K562 (cell line): ENCODE measurements around the gene TOP3A. TPM values are rescaled to one million over a fixed set of nuclear protein-coding genes. Genes with fewer than 3 reads are reported as not detected.

Experiments
- ARID4B ChIP-seq: sonication (generic); formaldehyde crosslinking; IDR thresholded peaks from 2 replicates; pipeline ENCODE4 v1.8.0; 2022; ENCODE audit warnings: mild to moderate bottlenecking, missing genetic modification reagents
- BCOR ChIP-seq: fragments of 450-650 bp; IDR thresholded peaks from 2 replicates; pipeline ENCODE4 v1.6.1; 2016
- CBX1 ChIP-seq: sonication (generic); IDR thresholded peaks from 2 replicates; pipeline ENCODE4 v1.6.1; 2016; ENCODE audit warnings: antibody characterized with exemption, low read depth, mild to moderate bottlenecking
- CXXC5 ChIP-seq: fragments of 250-450 bp; sonication (Bioruptor Pico); IDR thresholded peaks from 2 replicates; pipeline ENCODE4 v1.8.0; 2022; ENCODE audit warnings: inconsistent platforms, mild to moderate bottlenecking, moderate library complexity
- EP400 ChIP-seq: fragments of 450-650 bp; IDR thresholded peaks from 2 replicates; pipeline ENCODE4 v1.6.1; 2017; ENCODE audit warnings: antibody characterized with exemption, mild to moderate bottlenecking, moderate library complexity
- FOXP1 ChIP-seq: sonication (generic); formaldehyde crosslinking; IDR thresholded peaks from 2 replicates; pipeline ENCODE4 v1.8.0; 2022; ENCODE audit warnings: mild to moderate bottlenecking, missing genetic modification reagents
- KDM5B ChIP-seq: fragments of 200-600 bp; sonication (generic); IDR thresholded peaks from 2 replicates; pipeline ENCODE4 v1.6.1; 2012; ENCODE audit warnings: low read depth, mild to moderate bottlenecking, moderate library complexity, low read length, control low read depth, inconsistent platforms; ENCODE audit not compliant: insufficient replicate concordance
- MAFG ChIP-seq: fragments of 450-650 bp; conservative IDR thresholded peaks from 2 replicates; pipeline ENCODE4 v1.6.1; 2016; ENCODE audit warnings: missing genetic modification characterization, missing compliant biosample characterization
- POLR2G ChIP-seq: fragments of 200-400 bp; formaldehyde crosslinking; IDR thresholded peaks from 2 replicates; pipeline ENCODE4 v1.6.1; 2017; ENCODE audit warnings: low read depth, mild to moderate bottlenecking, antibody characterized with exemption, low read length, moderate library complexity
- RB1 ChIP-seq: fragments of 450-650 bp; IDR thresholded peaks from 2 replicates; pipeline ENCODE4 v1.6.1; 2017; ENCODE audit warnings: low read depth, mild to moderate bottlenecking
- TFAM ChIP-seq: fragments of 250-450 bp; sonication (Bioruptor Pico); conservative IDR thresholded peaks from 2 replicates; pipeline ENCODE4 v1.5.0; 2021; ENCODE audit warnings: mild to moderate bottlenecking, moderate library complexity
- USF1 ChIP-seq: sonication (generic); formaldehyde crosslinking; IDR thresholded peaks from 2 replicates; pipeline ENCODE4 v1.9.0; 2022; ENCODE audit warnings: mild to moderate bottlenecking, missing genetic modification reagents
- ZNF263 ChIP-seq: sonication (generic); formaldehyde crosslinking; IDR thresholded peaks from 2 replicates; pipeline ENCODE4 v1.8.0; 2022; ENCODE audit warnings: mild to moderate bottlenecking, missing genetic modification reagents, borderline replicate concordance
- ZNF318 ChIP-seq, 2 experiments: fragments of 450-650 bp; IDR thresholded peaks; 2 replicates each; pipeline ENCODE4 v1.6.1; 2016; ENCODE audit warnings: mild to moderate bottlenecking in 2 of 2, borderline replicate concordance in 1 of 2, low read depth in 1 of 2, moderate library complexity in 1 of 2
- polyA plus RNA-seq, 8 experiments: library from polyadenylated mRNA; depleted of rRNA in 4 of 8; stranded (reverse) in 5 of 8; unstranded in 3 of 8; fragments of >200 nt; fragmentation: Nextera tagmentation in 2 of 8; fragmentation: Illumina TruSeq in 1 of 8; extraction: Ambion mirVana in 2 of 8; extraction: Trizol in 1 of 8; gene quantifications; 2 replicates each; pipeline versions ENCODE4 v1.2.1 to v1.2.3, GENCODE V29; 2011 to 2014; ENCODE audit warnings: inconsistent platforms in 1 of 8, missing spikeins in 1 of 8
- total RNA-seq, 7 experiments: library from RNA; depleted of rRNA in 6 of 7; stranded (reverse); fragments of >200 nt in 6 of 7; fragmentation: Illumina TruSeq in 2 of 7; extraction: Trizol in 2 of 7; gene quantifications; 2 replicates each; pipeline versions ENCODE4 v1.2.1 to v1.2.3, GENCODE V29; 2011 to 2021; ENCODE audit warnings: low replicate concordance in 1 of 7

The TOP3A gene
- total and polyA plus RNA-seq, 9 of the 15 experiments (the other 6 are each of a cell fraction or from before 2014, with no cell fraction given) = 5.2 to 49.7 (median 24.7) TPM

- TF ChIP-seq ZNF318 (IDR thresholded peaks at IDR 0.05; ENCODE audit: borderline replicate concordance in 1 of 2, low read depth in 1 of 2) (no peak), POLR2G (peak; percentile 83), TFAM (no peak), EP400 (peak; percentile 13; the same call in 1 of the 2 replicates), ZNF263 (CRISPR knock-in tag) (no peak), MAFG (no peak), ARID4B (no peak; the same call in 1 of the 2 replicates), FOXP1 (CRISPR knock-in tag) (no peak), KDM5B (peak; percentile 43), RB1 (peak; percentile 30; the same call in 1 of the 2 replicates), CBX1 (peak; percentile 40; the same call in 1 of the 2 replicates), BCOR (peak; percentile 62), USF1 (no peak), CXXC5 (CRISPR knock-in tag) (peak; percentile 68)
Measured at GRCh38 chr17:18258356-18259038, 56.3 kb downstream of the TOP3A start, which contains the start of gene FLII (continued).
